ENCODE results near the gene CATSPER1. TPM values are rescaled to one million over a fixed set of nuclear protein-coding genes. Genes with fewer than 3 reads are reported as not detected.

Gene CATSPER1
- total RNA-seq, 1 donor from 2014 or later = not detected

DNA sequence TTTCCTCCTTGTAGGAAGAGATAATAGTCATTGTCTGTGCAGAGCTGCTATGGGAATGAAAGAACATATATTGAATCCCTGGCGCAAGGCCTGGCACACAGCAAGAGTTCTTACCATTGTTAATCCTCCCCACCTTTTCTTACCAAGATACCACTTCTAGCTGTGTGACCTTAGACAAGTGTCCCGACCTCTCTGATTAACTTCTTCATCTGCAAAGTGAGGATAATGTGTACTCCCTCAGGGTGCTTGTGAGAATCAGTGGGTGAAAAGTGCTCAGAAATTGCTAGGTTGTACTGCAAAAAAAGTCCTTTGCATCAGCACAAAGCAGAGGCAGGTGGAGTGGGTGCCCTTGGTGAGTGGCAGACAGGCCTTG lies 18.2 kb downstream of the CATSPER1 start:
- DNase-seq (no peak), ATAC-seq (no peak)
- intact Hi-C loops (cut with micrococcal nuclease) = no loop called here

- DNase-seq = no peak
- no peak for ATAC-seq
- intact Hi-C loops (cut with micrococcal nuclease) = no loop called here
Observed at GRCh38 chr11:66007201-66007634, 19.1 kb downstream of the CATSPER1 start.

- intact Hi-C loops (cut with micrococcal nuclease) = no loop called here
Observed at GRCh38 chr11:66006891-66007176, 19.4 kb downstream of the CATSPER1 start.

DNA sequence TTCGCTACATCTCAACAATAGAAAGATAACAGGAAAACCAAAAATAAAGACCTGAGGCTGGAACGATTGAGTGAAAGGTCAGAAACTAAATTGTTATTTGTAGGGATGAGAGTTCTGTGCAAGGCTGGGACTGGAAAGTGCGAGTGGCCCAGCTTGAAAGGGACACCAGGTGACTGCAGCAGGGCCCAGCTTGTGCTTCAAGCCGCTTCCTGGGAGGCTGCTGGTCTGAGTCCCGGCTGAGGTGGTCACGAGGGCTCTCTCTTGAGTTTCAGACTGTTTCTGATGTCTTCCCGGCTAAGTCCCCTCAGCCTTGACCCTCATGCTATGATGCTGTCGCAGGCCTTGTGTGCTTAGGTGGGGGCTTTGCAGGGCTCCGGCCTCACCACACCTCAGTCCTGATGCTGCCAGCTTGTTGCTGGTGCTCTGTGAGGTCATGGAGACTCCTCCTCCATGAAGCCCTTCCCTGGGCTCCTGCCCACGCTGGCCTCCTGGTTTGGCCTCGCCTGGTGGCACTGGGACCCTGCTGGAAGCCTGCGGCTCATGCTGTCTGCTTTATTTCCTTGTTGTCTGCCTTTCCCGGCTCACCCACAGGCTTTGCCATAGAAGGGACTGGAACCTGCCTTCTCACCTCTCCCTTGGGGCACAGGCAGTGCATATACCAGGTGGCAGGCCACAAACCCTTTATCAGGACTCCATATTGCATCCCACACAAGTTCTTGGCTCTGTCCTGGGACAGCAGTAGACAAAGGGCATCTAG lies 20.0 kb downstream of the CATSPER1 start:
- DNase-seq = no peak

More at GRCh38 chr11:66006891-66007176, 19.4 kb downstream of the CATSPER1 start:
- ATAC-seq (no peak), DNase-seq (no peak)

DNA sequence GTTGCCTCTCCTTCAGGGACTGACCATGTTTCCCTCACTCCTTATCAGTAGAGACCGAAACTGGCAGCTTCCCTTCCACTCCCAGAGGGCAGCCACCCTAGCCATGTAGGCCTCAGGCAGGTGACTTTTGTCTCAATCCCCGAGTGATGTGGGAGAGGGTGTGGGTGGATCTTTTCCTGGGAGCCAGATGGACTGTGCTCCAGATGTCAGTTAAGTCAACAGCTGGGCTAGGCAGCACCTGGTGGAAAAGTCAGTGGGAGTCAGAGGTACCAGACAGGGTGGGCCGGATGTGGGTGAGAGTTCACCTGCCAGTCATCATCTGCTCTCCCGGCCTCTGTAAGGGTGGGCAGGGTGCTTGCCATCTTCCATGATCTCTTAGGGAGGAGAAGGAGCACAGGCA lies 22.1 kb downstream of the CATSPER1 start:
- no peak for ATAC-seq
- intact Hi-C loops (cut with micrococcal nuclease) = no loop called here
- no peak for DNase-seq

More for the DNA sequence above, 20.0 kb downstream of the CATSPER1 start:
- ATAC-seq = no peak
- intact Hi-C loops (cut with micrococcal nuclease) = no loop called here

- ATAC-seq (no peak), DNase-seq (no peak)
- intact Hi-C loops (cut with micrococcal nuclease) = no loop called here
Observed at GRCh38 chr11:66003291-66003690, 23.0 kb downstream of the CATSPER1 start.

GRCh38 chr11:66002648-66003225 lies 23.5 kb downstream of the CATSPER1 start:
- DNase-seq (no peak), ATAC-seq (peak; percentile 90)
- intact Hi-C loops (cut with micrococcal nuclease) = no loop called here

DNA sequence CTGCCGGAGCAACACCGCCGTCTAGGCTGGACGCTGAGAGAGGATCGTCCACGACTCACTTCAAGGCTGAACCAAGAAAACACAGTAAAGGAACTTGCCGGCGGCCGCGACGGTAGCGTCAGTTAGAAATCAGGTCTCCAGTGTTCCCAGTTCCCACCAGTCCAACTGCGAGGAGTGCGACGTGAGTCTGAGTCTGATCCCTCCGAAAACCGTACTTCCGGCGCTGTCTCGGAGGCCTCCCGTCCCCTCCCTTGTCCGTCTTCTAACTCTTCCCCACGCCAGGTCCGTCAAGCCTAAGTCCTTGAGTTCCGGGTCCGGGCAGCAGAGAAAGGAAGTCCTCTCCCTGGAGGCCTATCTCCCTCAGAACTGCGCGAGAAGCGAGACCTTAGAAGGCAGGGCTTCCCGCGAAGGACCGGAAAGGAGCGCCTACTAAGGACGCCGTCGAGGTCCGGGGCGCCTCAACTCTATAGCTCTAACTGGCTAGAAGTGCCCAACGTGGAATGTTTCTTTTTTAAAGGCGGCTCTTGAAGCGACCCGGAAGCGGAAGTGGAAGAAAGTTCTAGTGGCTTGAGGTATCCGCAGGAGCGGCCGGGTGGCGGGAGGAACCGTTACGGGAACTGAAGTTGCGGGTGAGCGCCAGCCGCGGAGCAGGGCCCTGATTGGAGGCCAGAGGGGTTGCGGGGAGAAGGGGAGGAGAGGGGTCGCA lies 24.2 kb downstream of the CATSPER1 start, which contains the start of the genes BANF1 and EIF1AD:
Gene BANF1, plus strand, starts transcription at position 562 of the 706 bp plus-strand sequence. CDS start 748 bp downstream, outside the sequence.
Gene EIF1AD, minus strand, starts transcription at position 216 of the 706 bp plus-strand sequence. CDS start 1,768 bp downstream, outside the sequence.
- ATAC-seq (peak; percentile 92), DNase-seq (peak; percentile 89)
- intact Hi-C loops (cut with micrococcal nuclease) = no loop called here

- DNase-seq (no peak), ATAC-seq (no peak)
- intact Hi-C loops (cut with micrococcal nuclease) = no loop called here
Observed at GRCh38 chr11:65997286-65997685, 29.0 kb downstream of the CATSPER1 start.

DNA sequence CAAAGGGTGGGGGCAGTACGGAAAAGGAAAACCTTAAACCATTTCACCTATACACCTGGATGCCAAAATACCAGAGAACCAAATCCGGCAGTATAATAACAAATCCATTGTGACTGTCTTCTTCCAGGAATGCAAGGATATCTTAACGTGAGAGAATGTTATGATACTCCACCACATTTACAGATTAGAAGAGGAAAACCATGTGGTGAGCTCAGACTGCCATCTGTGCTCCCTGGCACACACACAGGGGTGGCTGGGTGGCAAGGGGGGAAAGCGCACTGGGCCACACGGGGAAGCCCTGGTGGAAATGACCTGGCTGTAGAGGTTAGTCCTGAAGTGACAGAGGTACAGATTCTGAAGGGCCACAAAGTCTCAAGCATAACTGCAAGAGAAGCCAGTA lies 34.2 kb downstream of the CATSPER1 start:
- DNase-seq (no peak), ATAC-seq (no peak)
- intact Hi-C loops (cut with micrococcal nuclease) = no loop called here

- ATAC-seq (peak; percentile 98), DNase-seq (peak; percentile 73)
- intact Hi-C loops (cut with micrococcal nuclease) = loop anchor here (10.0 kb wide), 1 partner anchor 104 kb away; the partner anchor contains the start of gene FIBP
Observed at GRCh38 chr11:65988791-65989592, 37.3 kb downstream of the CATSPER1 start.

GRCh38 chr11:65987336-65987735 lies 38.9 kb downstream of the CATSPER1 start:
- intact Hi-C loops (cut with micrococcal nuclease) = loop anchor here (10.0 kb wide), 1 partner anchor 103 kb away; the partner anchor contains the start of gene FIBP
- no peak for ATAC-seq
- no peak for DNase-seq

DNA sequence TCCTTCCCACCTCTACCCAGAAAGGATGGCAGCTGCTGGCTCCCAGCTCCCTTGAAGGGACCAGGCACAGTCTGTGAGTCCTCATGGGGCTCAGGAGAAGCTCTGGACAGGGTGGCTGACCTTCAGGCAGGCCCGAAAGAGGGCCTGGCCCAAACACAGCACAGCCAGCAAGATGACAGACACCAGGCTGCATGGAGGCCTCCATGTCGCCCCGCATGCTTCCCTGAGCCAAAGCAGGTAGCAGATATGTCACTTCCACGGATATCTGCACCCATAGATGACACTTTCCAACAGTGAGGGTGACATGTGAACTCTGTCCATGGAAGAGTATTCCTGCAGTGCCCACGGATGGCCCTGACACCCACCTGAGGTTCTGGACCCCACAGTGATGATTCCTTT lies 42.7 kb downstream of the CATSPER1 start:
- ATAC-seq = no peak

GRCh38 chr11:65982824-65983588 lies 43.3 kb downstream of the CATSPER1 start:
- no peak for DNase-seq
- intact Hi-C loops (cut with micrococcal nuclease) = loop anchor here (10.0 kb wide), 1 partner anchor 98 kb away; the partner anchor contains the start of gene FIBP
- ATAC-seq = no peak

More for the DNA sequence above, 42.7 kb downstream of the CATSPER1 start:
- DNase-seq = no peak
- intact Hi-C loops (cut with micrococcal nuclease) = loop anchor here (10.0 kb wide), 1 partner anchor 99 kb away; the partner anchor contains the start of gene FIBP

DNA sequence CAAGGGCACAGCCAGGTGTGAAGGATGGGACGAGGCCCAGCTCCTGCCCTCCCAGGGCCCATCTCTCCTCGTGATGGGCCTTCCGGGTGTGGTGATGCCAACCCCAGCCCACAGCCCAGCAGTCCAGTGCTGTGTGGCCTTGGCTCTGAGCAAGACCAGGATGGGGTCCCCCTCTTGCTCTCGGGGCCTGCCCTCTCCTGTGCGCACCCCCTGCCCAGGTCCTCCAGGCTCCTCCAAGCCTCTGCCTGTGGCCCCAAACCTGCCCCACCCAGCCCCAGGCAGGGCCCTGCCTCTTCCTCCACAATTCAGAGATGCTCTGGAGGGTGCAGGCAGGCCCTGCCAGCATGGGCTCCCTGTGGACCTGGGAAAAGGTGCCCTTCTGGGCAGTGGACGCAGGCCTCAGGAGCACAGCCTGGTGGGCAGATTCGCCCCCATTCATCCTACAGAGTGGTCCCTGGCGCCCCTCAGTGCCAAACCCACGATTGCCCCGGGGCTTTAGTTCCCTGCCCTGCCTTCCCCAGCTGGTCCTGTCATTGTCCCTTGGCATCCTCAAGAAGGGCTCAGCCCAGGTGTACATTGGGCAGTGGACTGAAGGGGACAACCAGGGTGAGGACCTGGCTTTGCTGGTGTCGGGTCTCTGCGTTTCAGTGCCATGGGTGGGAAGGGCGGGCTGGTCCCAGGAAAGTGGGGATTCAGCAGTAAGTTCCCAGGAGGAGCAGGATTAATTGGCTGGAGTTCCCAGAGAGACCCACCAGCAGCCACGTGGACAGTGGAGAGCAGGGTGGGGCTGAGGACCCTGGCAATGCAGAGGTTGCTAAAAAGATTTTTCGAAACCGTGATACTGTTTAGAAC lies 44.1 kb downstream of the CATSPER1 start:
- no peak for DNase-seq
- no peak for ATAC-seq

DNA sequence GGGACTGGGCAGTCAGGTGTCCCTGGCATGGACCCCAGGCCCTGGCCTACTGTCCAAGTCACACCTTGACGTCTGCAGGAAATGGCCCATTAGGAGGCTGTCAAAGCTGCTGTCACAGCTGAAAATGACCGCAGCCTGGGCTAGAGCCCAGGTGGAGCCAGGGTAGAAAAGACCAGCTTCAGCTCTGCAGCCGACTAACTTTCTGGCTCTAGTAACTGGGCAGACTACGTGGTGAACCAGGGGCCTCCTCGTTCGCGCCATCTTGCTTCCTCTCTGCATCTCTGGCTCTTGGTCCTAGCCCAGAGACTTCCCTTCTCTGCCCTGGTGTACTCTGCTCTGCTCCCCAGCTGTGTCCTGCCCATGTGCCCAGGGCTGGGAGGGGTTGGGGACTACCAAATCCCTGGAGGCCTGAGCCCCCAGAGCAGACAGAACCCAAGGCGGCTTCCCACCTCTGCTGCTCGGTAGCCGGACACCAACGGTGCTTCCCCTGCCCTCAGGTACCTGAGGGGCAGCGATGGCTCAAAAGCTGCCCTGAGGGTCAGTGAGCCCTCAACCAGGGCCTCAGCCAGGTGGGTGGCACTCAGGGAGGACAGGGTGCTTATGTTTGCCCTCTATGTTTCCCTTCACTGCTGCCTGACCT lies 45.1 kb downstream of the CATSPER1 start:
- intact Hi-C loops (cut with micrococcal nuclease) = loop anchor here (10.0 kb wide), 1 partner anchor 96 kb away; the partner anchor contains the start of gene FIBP
- DNase-seq (no peak), ATAC-seq (no peak)

More for the DNA sequence above, 44.1 kb downstream of the CATSPER1 start:
- intact Hi-C loops (cut with micrococcal nuclease) = loop anchor here (10.0 kb wide), 1 partner anchor 97 kb away; the partner anchor contains the start of gene FIBP

GRCh38 chr11:65979261-65979759 lies 47.0 kb downstream of the CATSPER1 start:
- intact Hi-C loops (cut with micrococcal nuclease) = no loop called here
- ATAC-seq (no peak), DNase-seq (no peak)

Data from left ventricle myocardium superior (tissue), 1 donor.